ENCODE data around the gene BICC1.

DNA sequence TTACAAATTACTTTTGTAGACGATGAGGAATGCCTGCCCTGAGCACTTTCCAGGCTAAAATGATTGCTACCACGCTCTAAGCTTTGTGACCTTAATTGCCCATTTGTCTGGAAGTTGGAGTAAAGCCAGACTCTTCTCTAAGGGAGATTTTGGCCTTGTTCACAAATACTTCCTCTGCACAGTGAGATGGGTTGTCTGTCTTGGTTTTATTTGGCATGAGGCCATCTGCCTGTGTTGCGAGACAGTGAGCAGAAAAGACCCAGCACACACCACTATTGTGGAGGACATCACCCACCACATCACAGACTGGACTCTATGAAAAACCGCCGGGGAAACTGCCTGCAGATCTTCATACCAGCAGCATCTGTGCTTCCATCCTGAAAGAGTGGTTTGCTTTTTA, 138.4 kb downstream of the BICC1 start:
- TF ChIP-seq, protein P1, sequence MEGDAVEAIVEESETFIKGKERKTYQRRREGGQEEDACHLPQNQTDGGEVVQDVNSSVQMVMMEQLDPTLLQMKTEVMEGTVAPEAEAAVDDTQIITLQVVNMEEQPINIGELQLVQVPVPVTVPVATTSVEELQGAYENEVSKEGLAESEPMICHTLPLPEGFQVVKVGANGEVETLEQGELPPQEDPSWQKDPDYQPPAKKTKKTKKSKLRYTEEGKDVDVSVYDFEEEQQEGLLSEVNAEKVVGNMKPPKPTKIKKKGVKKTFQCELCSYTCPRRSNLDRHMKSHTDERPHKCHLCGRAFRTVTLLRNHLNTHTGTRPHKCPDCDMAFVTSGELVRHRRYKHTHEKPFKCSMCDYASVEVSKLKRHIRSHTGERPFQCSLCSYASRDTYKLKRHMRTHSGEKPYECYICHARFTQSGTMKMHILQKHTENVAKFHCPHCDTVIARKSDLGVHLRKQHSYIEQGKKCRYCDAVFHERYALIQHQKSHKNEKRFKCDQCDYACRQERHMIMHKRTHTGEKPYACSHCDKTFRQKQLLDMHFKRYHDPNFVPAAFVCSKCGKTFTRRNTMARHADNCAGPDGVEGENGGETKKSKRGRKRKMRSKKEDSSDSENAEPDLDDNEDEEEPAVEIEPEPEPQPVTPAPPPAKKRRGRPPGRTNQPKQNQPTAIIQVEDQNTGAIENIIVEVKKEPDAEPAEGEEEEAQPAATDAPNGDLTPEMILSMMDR (IDR thresholded peaks at IDR 0.05; ENCODE audit: low read depth, low read length), result no peak
- no peak for TF ChIP-seq POLR2A (IDR thresholded peaks at IDR 0.05; ENCODE audit: extremely low read depth, insufficient read length)
- no peak for TF ChIP-seq MYC (IDR thresholded peaks at IDR 0.05; ENCODE audit: low read depth, low read length)
